ENCODE results near the gene BCAT1.
A peak's percentile ranks its signal among the peaks of the same experiment; 100 is the strongest.

The BCAT1 gene

GRCh38 chr12:24948757-24949722 lies at the start of gene BCAT1:
Gene BCAT1, minus strand, starts transcription at chr12:24949101. Its CDS starts 169 bp downstream, at chr12:24948932.
- peak within 1 kb of the TSS; percentile 99 for H3K27ac ChIP-seq (ENCODE audit: low read length)
- peak within 1 kb of the TSS; percentile 100 for H3K4me3 ChIP-seq (ENCODE audit: low read length)
- peaks cover 16% of the 10 kb centered on the region for H3K36me3 ChIP-seq (ENCODE audit: control insufficient read depth, low read depth, low read length)
- H3K4me1 ChIP-seq (ENCODE audit: control insufficient read depth, low read depth, low read length): peaks cover 40% of the 10 kb centered on the region
- H3K27me3 ChIP-seq (ENCODE audit: control insufficient read depth, insufficient read depth, low read length): no peaks in the 10 kb centered on the region
- peak within 1 kb of the TSS; percentile 100 for H3K9ac ChIP-seq (ENCODE audit: low read length)
- no peaks in the 10 kb centered on the region for H3K9me3 ChIP-seq (ENCODE audit: control insufficient read depth, low read depth, low read length)

DNA sequence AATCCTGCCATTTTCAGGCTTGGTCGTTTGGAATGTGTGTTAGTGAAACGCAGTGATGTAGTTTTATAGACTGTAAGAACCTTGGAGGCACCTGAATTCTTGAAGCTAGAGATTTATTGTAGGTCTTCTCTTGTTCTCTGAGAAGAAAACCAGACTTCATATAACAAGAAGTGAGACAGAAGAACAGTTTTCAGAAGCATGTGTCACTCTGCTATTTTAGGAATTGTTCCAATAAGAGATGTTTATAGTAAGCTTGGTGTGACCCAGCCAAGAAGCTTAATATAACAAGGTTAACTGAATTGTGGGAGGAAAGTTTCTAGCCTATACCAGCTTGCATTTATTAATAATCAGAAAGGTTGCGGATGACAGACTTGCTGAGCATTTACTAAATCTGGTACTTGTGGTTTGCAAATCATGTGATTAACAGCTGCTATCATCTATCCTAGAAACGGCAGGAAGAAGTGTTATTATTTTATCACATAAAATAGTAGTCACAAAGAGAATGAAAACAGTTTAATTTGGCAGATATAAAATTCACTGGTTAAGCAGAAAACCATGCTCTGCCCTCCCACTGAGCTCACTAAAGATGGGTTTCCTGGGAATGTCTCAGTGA lies 49.2 kb upstream of the BCAT1 start:
- no peaks in the 10 kb centered on the region for H3K9me3 ChIP-seq (ENCODE audit: control insufficient read depth, low read depth, low read length)
- H3K4me3 ChIP-seq (ENCODE audit: low read length): no peak overlapping the region
- H3K27ac ChIP-seq (ENCODE audit: low read length): no peak overlapping the region
- H3K27me3 ChIP-seq (ENCODE audit: control insufficient read depth, insufficient read depth, low read length): no peaks in the 10 kb centered on the region
- no peak overlapping the region for H3K9ac ChIP-seq (ENCODE audit: low read length)
- no peaks in the 10 kb centered on the region for H3K4me1 ChIP-seq (ENCODE audit: control insufficient read depth, low read depth, low read length)
- H3K36me3 ChIP-seq (ENCODE audit: control insufficient read depth, low read depth, low read length): no peaks in the 10 kb centered on the region

- H3K4me3 ChIP-seq (ENCODE audit: low read length): no peak overlapping the region
- H3K27me3 ChIP-seq (ENCODE audit: control insufficient read depth, insufficient read depth, low read length): no peaks in the 10 kb centered on the region
- no peaks in the 10 kb centered on the region for H3K4me1 ChIP-seq (ENCODE audit: control insufficient read depth, low read depth, low read length)
- no peak overlapping the region for H3K27ac ChIP-seq (ENCODE audit: low read length)
- no peaks in the 10 kb centered on the region for H3K9me3 ChIP-seq (ENCODE audit: control insufficient read depth, low read depth, low read length)
- no peak overlapping the region for H3K9ac ChIP-seq (ENCODE audit: low read length)
- H3K36me3 ChIP-seq (ENCODE audit: control insufficient read depth, low read depth, low read length): no peaks in the 10 kb centered on the region
Measured at GRCh38 chr12:24997496-24997895, 48.6 kb upstream of the BCAT1 start.

GRCh38 chr12:24996820-24997219 lies 47.9 kb upstream of the BCAT1 start:
- no peaks in the 10 kb centered on the region for H3K36me3 ChIP-seq (ENCODE audit: control insufficient read depth, low read depth, low read length)
- H3K4me1 ChIP-seq (ENCODE audit: control insufficient read depth, low read depth, low read length): no peaks in the 10 kb centered on the region
- H3K9me3 ChIP-seq (ENCODE audit: control insufficient read depth, low read depth, low read length): no peaks in the 10 kb centered on the region
- no peak overlapping the region for H3K27ac ChIP-seq (ENCODE audit: low read length)
- H3K27me3 ChIP-seq (ENCODE audit: control insufficient read depth, insufficient read depth, low read length): no peaks in the 10 kb centered on the region
- H3K9ac ChIP-seq (ENCODE audit: low read length): no peak overlapping the region
- H3K4me3 ChIP-seq (ENCODE audit: low read length): no peak overlapping the region

DNA sequence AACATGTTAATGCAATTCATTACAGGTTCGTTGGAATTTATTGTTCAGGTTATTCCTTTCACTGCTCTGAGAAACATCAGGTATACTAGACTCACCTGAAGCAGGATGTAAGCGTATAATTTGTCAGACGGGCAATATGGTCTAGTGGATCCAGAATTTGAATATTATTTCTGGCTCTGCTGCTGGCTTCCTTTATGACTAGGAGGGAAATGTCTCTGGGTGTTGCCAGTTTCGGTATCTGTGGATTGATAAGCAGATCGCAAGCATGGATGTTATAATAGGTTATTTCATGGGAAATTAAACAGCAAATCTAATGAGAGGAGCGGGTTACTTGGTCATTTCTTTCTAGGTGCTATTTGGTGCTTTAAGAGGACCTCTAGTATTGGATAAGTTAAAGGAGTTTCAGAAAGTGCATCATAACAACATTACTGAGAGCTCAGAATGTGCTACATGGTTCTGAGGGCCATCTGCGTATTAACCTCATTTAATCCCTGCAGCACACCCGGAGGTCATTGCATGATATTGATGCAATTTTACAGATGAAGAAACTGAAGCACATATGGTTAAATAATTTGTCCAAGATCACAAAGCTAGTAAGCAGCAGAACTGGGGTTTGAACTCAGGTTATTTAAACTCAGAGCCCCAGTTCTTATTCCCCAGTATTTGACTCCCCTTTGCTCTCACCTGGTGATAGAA lies 47.3 kb upstream of the BCAT1 start:
- Histone ChIP-seq H3K4me3 (ENCODE audit: low read length) (no peak overlapping the region), H3K27ac (ENCODE audit: low read length) (no peak overlapping the region), H3K27me3 (ENCODE audit: control insufficient read depth, insufficient read depth, low read length) (no peaks in the 10 kb centered on the region), H3K36me3 (ENCODE audit: control insufficient read depth, low read depth, low read length) (no peaks in the 10 kb centered on the region), H3K9me3 (ENCODE audit: control insufficient read depth, low read depth, low read length) (no peaks in the 10 kb centered on the region), H3K9ac (ENCODE audit: low read length) (no peak overlapping the region), H3K4me1 (ENCODE audit: control insufficient read depth, low read depth, low read length) (no peaks in the 10 kb centered on the region)

DNA sequence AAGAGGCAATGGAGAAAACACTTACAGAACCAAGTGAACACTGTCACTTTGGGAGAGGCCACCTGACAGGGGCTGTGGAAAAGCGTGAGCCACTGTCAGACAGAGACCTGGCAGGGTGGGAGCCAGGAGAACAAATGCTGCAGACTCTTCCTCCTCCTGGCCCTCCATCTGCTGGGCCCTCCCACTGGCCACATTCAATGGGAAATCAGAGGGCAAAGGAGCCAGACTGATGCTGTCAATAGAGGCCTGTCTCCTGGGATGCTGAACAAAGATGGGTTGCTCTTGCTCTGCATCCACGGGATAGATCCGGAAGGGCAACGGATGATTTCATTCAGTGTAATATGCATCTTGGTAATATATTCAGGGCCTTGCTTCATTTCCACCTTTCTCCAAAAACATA lies 44.9 kb upstream of the BCAT1 start:
- no peaks in the 10 kb centered on the region for H3K27me3 ChIP-seq (ENCODE audit: control insufficient read depth, insufficient read depth, low read length)
- H3K4me3 ChIP-seq (ENCODE audit: low read length): no peak overlapping the region
- H3K27ac ChIP-seq (ENCODE audit: low read length): no peak overlapping the region
- no peaks in the 10 kb centered on the region for H3K36me3 ChIP-seq (ENCODE audit: control insufficient read depth, low read depth, low read length)
- H3K9ac ChIP-seq (ENCODE audit: low read length): no peak overlapping the region
- no peaks in the 10 kb centered on the region for H3K4me1 ChIP-seq (ENCODE audit: control insufficient read depth, low read depth, low read length)
- no peaks in the 10 kb centered on the region for H3K9me3 ChIP-seq (ENCODE audit: control insufficient read depth, low read depth, low read length)

DNA sequence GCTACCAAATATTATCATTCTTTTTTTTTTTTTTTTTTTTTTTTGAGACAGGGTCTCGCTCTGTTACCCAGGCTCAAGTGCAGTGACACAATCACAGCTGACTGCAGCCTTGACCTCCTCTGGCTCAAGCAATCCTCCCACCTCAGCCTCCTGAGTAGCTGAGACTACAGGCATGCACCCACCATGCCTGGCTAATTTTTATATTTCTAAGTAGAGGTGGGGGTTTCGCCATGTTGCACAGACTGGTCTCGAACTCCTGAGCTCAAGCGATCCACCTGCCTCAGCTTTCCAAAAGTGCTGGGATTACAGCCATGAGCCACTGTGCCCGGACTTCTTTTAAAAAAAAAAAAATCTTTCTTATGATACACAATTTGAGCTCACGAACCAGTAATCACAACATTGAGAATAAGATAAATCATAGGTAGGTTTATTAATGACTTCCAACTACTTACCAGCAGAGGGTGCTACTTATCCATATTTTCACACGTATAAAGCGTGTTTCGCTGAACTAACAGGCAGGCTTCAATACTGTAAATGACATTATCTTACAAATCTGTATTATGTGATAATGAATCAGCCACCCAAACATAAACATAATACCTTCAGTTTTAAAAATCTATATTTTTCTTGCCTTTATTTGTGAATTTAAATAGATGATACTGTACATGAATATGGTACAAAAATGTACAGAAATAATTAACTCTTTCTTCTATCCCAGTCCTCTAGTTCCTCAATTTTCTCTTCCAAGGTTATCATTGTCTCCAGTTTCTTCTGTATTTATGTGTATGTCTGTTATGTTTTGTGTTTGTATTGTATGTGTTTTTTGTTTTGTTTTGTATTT lies 42.5 kb upstream of the BCAT1 start:
- H3K4me1 ChIP-seq (ENCODE audit: control insufficient read depth, low read depth, low read length): no peaks in the 10 kb centered on the region
- H3K27me3 ChIP-seq (ENCODE audit: control insufficient read depth, insufficient read depth, low read length): no peaks in the 10 kb centered on the region
- H3K27ac ChIP-seq (ENCODE audit: low read length): no peak overlapping the region
- no peaks in the 10 kb centered on the region for H3K9me3 ChIP-seq (ENCODE audit: control insufficient read depth, low read depth, low read length)
- no peak overlapping the region for H3K4me3 ChIP-seq (ENCODE audit: low read length)
- H3K9ac ChIP-seq (ENCODE audit: low read length): no peak overlapping the region
- H3K36me3 ChIP-seq (ENCODE audit: control insufficient read depth, low read depth, low read length): no peaks in the 10 kb centered on the region

- H3K27me3 ChIP-seq (ENCODE audit: control insufficient read depth, insufficient read depth, low read length): no peaks in the 10 kb centered on the region
- H3K9ac ChIP-seq (ENCODE audit: low read length): no peak overlapping the region
- H3K27ac ChIP-seq (ENCODE audit: low read length): no peak overlapping the region
- H3K4me3 ChIP-seq (ENCODE audit: low read length): no peak overlapping the region
- H3K9me3 ChIP-seq (ENCODE audit: control insufficient read depth, low read depth, low read length): no peaks in the 10 kb centered on the region
- H3K4me1 ChIP-seq (ENCODE audit: control insufficient read depth, low read depth, low read length): no peaks in the 10 kb centered on the region
- H3K36me3 ChIP-seq (ENCODE audit: control insufficient read depth, low read depth, low read length): no peaks in the 10 kb centered on the region
Measured at GRCh38 chr12:24989216-24989615, 40.3 kb upstream of the BCAT1 start.

DNA sequence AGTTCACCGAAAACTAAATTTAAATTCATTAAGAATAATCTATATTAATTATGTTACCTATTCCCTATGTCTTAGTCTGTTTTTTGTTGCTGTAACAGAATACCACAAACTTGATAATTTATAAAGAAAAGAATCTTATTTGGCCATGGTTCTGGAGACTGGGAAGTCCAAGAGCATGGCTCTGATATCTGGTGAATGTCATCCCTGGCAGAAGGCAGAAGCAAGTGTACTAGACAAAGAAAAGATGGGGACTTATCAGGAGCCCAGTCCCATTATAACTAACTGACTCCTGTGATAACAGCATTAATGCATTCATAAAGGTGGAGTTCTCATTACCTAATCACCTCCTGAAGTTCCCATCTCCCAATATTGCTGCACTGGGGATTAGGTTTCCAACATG lies 33.3 kb upstream of the BCAT1 start:
- H3K9ac ChIP-seq (ENCODE audit: low read length): no peak overlapping the region
- H3K36me3 ChIP-seq (ENCODE audit: control insufficient read depth, low read depth, low read length): no peaks in the 10 kb centered on the region
- H3K4me3 ChIP-seq (ENCODE audit: low read length): no peak overlapping the region
- no peaks in the 10 kb centered on the region for H3K9me3 ChIP-seq (ENCODE audit: control insufficient read depth, low read depth, low read length)
- no peaks in the 10 kb centered on the region for H3K27me3 ChIP-seq (ENCODE audit: control insufficient read depth, insufficient read depth, low read length)
- H3K4me1 ChIP-seq (ENCODE audit: control insufficient read depth, low read depth, low read length): no peaks in the 10 kb centered on the region
- H3K27ac ChIP-seq (ENCODE audit: low read length): no peak overlapping the region

GRCh38 chr12:24979976-24980730 lies 31.3 kb upstream of the BCAT1 start:
- Histone ChIP-seq H3K9ac (ENCODE audit: low read length) (no peak overlapping the region), H3K9me3 (ENCODE audit: control insufficient read depth, low read depth, low read length) (no peaks in the 10 kb centered on the region), H3K27ac (ENCODE audit: low read length) (no peak overlapping the region), H3K36me3 (ENCODE audit: control insufficient read depth, low read depth, low read length) (no peaks in the 10 kb centered on the region), H3K27me3 (ENCODE audit: control insufficient read depth, insufficient read depth, low read length) (no peaks in the 10 kb centered on the region), H3K4me3 (ENCODE audit: low read length) (no peak overlapping the region), H3K4me1 (ENCODE audit: control insufficient read depth, low read depth, low read length) (no peaks in the 10 kb centered on the region)
